Astrocyte of the spinal cord (primary cell): ENCODE measurements around the gene CEP170B.

Source experiments
- DNase-seq: peaks from one replicate; pipeline ENCODE4 v3.0.0; 2011; ENCODE audit warnings: low read depth, low spot score
- H3K4me3 ChIP-seq: 2 replicates; pipeline ENCODE4 v1.5.1; 2011; ENCODE audit warnings: low read depth, mild to moderate bottlenecking, low read length, moderate library complexity
- CTCF ChIP-seq: IDR thresholded peaks from 2 replicates; pipeline ENCODE4 v1.5.1; 2012; ENCODE audit warnings: low read depth, mild to moderate bottlenecking, low read length, inconsistent platforms
- in situ Hi-C: cut with HindIII; loops from 2 replicates; pipeline ENCODE4 v1.10.0; 2017; ENCODE audit warnings: low sequenced_read_pairs

CEP170B gene

GRCh38 chr14:104865081-104865630, at the start of gene CEP170B:
TSS of gene CEP170B (plus strand) at chr14:104865268. CDS start at chr14:104868451, 3,183 bp downstream.
- no peak for TF ChIP-seq CTCF
- H3K4me3 ChIP-seq = peak within 1 kb of the TSS; percentile 63
- in situ Hi-C loops = no loop called here
- DNase-seq = no peak

DNA sequence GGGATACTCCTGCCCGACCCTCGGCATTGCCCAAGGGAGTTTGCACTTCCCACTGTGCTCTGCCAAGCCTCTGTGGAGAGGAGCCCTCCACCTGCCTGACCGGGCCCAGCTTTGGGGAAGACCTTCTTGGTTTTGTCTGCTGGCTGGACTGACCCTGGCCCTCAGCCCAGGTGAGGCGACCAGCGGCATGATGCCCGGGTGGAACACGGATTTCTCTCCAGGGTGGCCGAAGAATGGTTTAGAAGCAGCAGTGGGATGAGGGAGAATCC, 48.5 kb upstream of the CEP170B start:
- H3K4me3 ChIP-seq = peak overlapping the region; percentile 69
- no peak for DNase-seq
- TF ChIP-seq CTCF = no peak
- in situ Hi-C loops = no loop called here

DNA sequence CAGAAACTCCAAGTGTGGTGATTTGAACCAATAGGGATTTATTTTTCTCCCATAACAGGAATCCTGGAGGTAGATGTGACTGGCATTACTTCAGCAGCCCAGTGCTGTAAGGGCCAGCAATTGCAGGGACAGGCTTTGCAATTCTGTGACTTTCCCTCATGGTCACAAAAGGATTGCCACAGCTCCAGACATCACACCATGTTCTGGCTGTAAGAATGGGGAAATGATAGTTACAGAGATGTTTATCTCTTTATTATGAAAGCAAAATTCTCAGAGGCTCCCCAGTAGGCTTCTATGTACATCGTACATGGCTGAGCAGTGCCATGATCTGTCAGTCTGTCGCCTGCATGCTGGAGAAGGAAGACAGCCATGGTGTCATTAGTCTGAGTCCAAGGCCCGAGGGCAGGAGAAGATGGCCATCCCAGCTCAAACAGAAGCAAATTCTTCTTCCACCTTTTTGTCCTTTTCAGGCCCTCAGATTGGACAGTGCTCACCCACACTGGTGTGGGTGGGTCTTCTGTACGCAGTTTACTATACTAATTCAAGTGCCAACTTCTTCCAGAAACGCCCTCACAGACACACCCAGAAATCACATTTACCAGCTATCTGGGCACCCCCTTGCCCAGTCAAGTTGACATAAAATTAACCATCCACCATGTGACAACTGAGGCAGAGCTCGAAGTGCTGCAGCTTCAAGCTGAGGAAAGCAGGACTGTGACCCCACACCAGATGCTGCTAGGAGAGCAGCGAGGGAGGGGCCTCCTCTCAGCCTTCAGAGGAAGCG, 46.9 kb upstream of the CEP170B start:
- no peak overlapping the region for H3K4me3 ChIP-seq
- in situ Hi-C loops = no loop called here
- no peak for DNase-seq
- TF ChIP-seq CTCF = no peak

- TF ChIP-seq CTCF = no peak
- DNase-seq = no peak
- in situ Hi-C loops = no loop called here
- no peak overlapping the region for H3K4me3 ChIP-seq
These were observed 46.3 kb upstream of the CEP170B start for GRCh38 chr14:104818714-104819161.

GRCh38 chr14:104819361-104819781, 45.7 kb upstream of the CEP170B start:
- in situ Hi-C loops = no loop called here
- no peak overlapping the region for H3K4me3 ChIP-seq
- no peak for DNase-seq
- TF ChIP-seq CTCF = no peak

DNA sequence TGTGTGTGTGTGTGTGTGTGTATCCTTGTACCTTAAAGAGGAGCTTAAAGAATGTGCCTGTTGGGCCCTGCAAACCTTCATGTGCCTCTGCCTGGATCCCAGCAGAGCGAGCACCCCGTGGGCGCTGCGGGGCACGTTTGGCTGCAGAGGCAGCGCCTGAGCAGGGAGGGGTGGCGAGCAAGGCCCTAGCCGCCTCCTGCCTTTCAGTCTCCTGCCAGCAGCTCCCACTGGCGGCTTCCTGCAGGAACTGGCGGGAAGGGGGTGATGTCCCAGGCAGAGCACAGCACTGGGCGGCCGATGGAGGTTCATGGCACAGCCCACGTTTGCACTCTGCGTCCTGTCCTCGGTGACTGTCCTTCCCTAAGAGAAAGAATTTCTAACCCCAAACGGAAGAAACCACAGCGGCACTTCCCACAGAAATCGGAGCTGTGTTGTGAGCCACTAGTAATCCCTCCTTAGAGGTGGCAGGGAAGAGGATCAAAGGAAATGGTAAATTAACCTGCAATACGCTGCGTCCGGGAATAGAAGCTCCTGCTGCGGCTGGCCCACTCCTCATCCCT, 44.3 kb upstream of the CEP170B start:
- DNase-seq = peak; percentile 74
- no peak overlapping the region for H3K4me3 ChIP-seq
- peak; percentile 83 for TF ChIP-seq CTCF
- in situ Hi-C loops = no loop called here
